H1 (cell line): Measurements from ENCODE around the gene LRBA. TPM values are rescaled to one million over a fixed set of nuclear protein-coding genes. Genes with fewer than 3 reads are reported as not detected.

ENCODE experiments used
- CTCF ChIA-PET: fragments of 300-600 bp; sonication (Branson Sonifier 250); formaldehyde crosslinking; loops from one replicate; lab custom pipeline; 2021; ENCODE audit not compliant: partially characterized antibody; lab: Charles Lee
- POLR2A ChIA-PET: fragments of 300-600 bp; sonication (Branson Sonifier 250); formaldehyde crosslinking; loops from one replicate; lab custom pipeline; 2021; ENCODE audit warnings: inconsistent platforms; ENCODE audit not compliant: partially characterized antibody; lab: Charles Lee
- DNase-seq, 2 experiments: peaks; one replicate each; pipeline versions ENCODE4 v3.0.0 to v3.0.0-alpha.2; 2010 to 2022; ENCODE audit warnings: low spot score in 2 of 2, low read depth in 1 of 2, mixed read lengths in 1 of 2
- FAIRE-seq: peaks from 2 replicates; lab custom pipeline; 2011; peaks lifted over from hg19 to GRCh38; lab: Jason Lieb, UNC
- H2AFZ ChIP-seq: 2 replicates; pipeline ENCODE4 v1.8.1; 2012; ENCODE audit warnings: low read length, inconsistent platforms
- H2AK5ac ChIP-seq: 2 replicates; pipeline ENCODE4 v1.6.1; 2013; ENCODE audit warnings: low read depth, low read length
- H2BK120ac ChIP-seq: replicated peaks from 2 replicates; pipeline ENCODE3; 2013; ENCODE audit warnings: low read depth, low read length, inconsistent platforms
- H2BK12ac ChIP-seq: 2 replicates; pipeline ENCODE4 v1.6.1; 2013; ENCODE audit warnings: low read depth, low read length
- H2BK15ac ChIP-seq: 2 replicates; pipeline ENCODE4 v1.6.1; 2013; ENCODE audit warnings: low read length
- H2BK20ac ChIP-seq: 2 replicates; pipeline ENCODE4 v1.6.1; 2013; ENCODE audit warnings: low read length
- H2BK5ac ChIP-seq: 2 replicates; pipeline ENCODE4 v1.6.1; 2013; ENCODE audit warnings: low read depth, low read length
- H3K14ac ChIP-seq: 2 replicates; pipeline ENCODE4 v1.6.1; 2013; ENCODE audit warnings: inconsistent platforms; ENCODE audit not compliant: insufficient read length
- H3K18ac ChIP-seq: 2 replicates; pipeline ENCODE4 v1.6.1; 2013; ENCODE audit warnings: low read length; ENCODE audit errors: extremely low read depth
- H3K23ac ChIP-seq: 2 replicates; pipeline ENCODE4 v1.6.1; 2013; ENCODE audit warnings: inconsistent platforms; ENCODE audit not compliant: insufficient read length
- H3K23me2 ChIP-seq: 2 replicates; pipeline ENCODE4 v1.6.1; 2013; ENCODE audit warnings: low read depth, low read length
- H3K27ac ChIP-seq: 2 replicates; pipeline ENCODE4 v1.6.1; 2011; ENCODE audit warnings: low read depth, low read length, inconsistent platforms
- H3K27me3 ChIP-seq, 4 experiments: replicated peaks in 1 of 4; 1 replicate in 1 of 4; 2 replicates in 3 of 4; pipeline versions ENCODE4 v1.6.1 to v1.8.1; 2011 to 2013; ENCODE audit warnings: low read length in 3 of 4, mild to moderate bottlenecking in 3 of 4, inconsistent platforms in 2 of 4, mixed read lengths in 2 of 4, moderate library complexity in 1 of 4; ENCODE audit not compliant: control insufficient read depth in 3 of 4, insufficient read depth in 3 of 4; ENCODE audit errors: extremely low read depth in 1 of 4
- H3K36me3 ChIP-seq, 4 experiments: 2 replicates each; pipeline versions ENCODE4 v1.6.1 to v1.8.1; 2011 to 2013; ENCODE audit warnings: mild to moderate bottlenecking in 4 of 4, low read length in 3 of 4, moderate library complexity in 2 of 4, control low read depth in 1 of 4, inconsistent platforms in 1 of 4; ENCODE audit not compliant: insufficient read depth in 4 of 4, control insufficient read depth in 2 of 4
- H3K4ac ChIP-seq: replicated peaks from 2 replicates; pipeline ENCODE3; 2013; ENCODE audit warnings: low read length, low read depth, mixed read lengths, inconsistent platforms; ENCODE audit not compliant: insufficient read length
- H3K4me1 ChIP-seq, 4 experiments: replicated peaks in 1 of 4; 1 replicate in 1 of 4; 2 replicates in 3 of 4; pipeline versions ENCODE4 v1.6.1 to v1.8.1; 2011 to 2013; ENCODE audit warnings: low read length in 3 of 4, inconsistent platforms in 2 of 4, mixed read lengths in 1 of 4; ENCODE audit not compliant: insufficient read depth in 4 of 4, control insufficient read depth in 3 of 4
- H3K4me2 ChIP-seq, 2 experiments: 2 replicates each; pipeline versions ENCODE4 v1.6.1 to v1.8.1; 2011 to 2013; ENCODE audit warnings: low read depth in 2 of 2, low read length in 2 of 2, control low read depth in 1 of 2, inconsistent platforms in 1 of 2, mild to moderate bottlenecking in 1 of 2; ENCODE audit not compliant: insufficient read depth in 1 of 2
- H3K4me3 ChIP-seq, 4 experiments: fragments of 200-600, 300-600 bp in 1 of 4; sonication (generic), shearing (Covaris generic), sonication (Bioruptor Twin) in 1 of 4; 2 replicates each; pipeline versions ENCODE4 v1.5.1 to v1.8.1; 2011 to 2016; ENCODE audit warnings: low read length in 4 of 4, low read depth in 3 of 4, control low read depth in 2 of 4, inconsistent platforms in 2 of 4, mild to moderate bottlenecking in 2 of 4, mixed read lengths in 1 of 4, moderate library complexity in 1 of 4; ENCODE audit not compliant: insufficient read depth in 2 of 4; ENCODE audit errors: extremely low read depth in 1 of 4
- H3K56ac ChIP-seq: replicated peaks from 2 replicates; pipeline ENCODE3; 2013; ENCODE audit warnings: low read depth, mild to moderate bottlenecking, mixed read lengths, low read length, inconsistent platforms; ENCODE audit not compliant: insufficient read length
- H3K79me1 ChIP-seq: 2 replicates; pipeline ENCODE4 v1.6.1; 2013; ENCODE audit warnings: low read depth, low read length, control low read depth
- H3K79me2 ChIP-seq, 2 experiments: 2 replicates each; pipeline versions ENCODE4 v1.6.1 to v1.8.1; 2012 to 2013; ENCODE audit warnings: low read length in 2 of 2, mild to moderate bottlenecking in 2 of 2, inconsistent platforms in 1 of 2; ENCODE audit not compliant: insufficient read depth in 2 of 2, control insufficient read depth in 1 of 2
- H3K9ac ChIP-seq, 4 experiments: replicated peaks in 1 of 4; 1 replicate in 1 of 4; 2 replicates in 3 of 4; pipeline versions ENCODE4 v1.6.1 to v1.8.1; 2011 to 2013; ENCODE audit warnings: low read depth in 3 of 4, low read length in 3 of 4, control low read depth in 2 of 4, mild to moderate bottlenecking in 2 of 4, moderate library complexity in 2 of 4, inconsistent platforms in 1 of 4; ENCODE audit errors: extremely low read depth in 1 of 4
- H3K9me3 ChIP-seq, 2 experiments: 2 replicates each; pipeline versions ENCODE4 v1.6.1 to v1.8.1; 2012 to 2013; ENCODE audit warnings: mild to moderate bottlenecking in 2 of 2, moderate library complexity in 2 of 2, control low read depth in 1 of 2, inconsistent platforms in 1 of 2, low read depth in 1 of 2, low read length in 1 of 2, mixed read lengths in 1 of 2; ENCODE audit not compliant: insufficient read depth in 2 of 2
- H4K20me1 ChIP-seq, 2 experiments: replicated peaks in 1 of 2; 2 replicates each; pipeline versions ENCODE3 to v1.8.1; 2011 to 2013; ENCODE audit warnings: inconsistent platforms in 2 of 2, low read length in 2 of 2, mild to moderate bottlenecking in 1 of 2; ENCODE audit not compliant: insufficient read depth in 2 of 2, control insufficient read depth in 1 of 2
- H4K5ac ChIP-seq: 2 replicates; pipeline ENCODE4 v1.6.1; 2013; ENCODE audit warnings: low read length, low read depth, mixed read lengths, inconsistent platforms; ENCODE audit not compliant: insufficient read length
- H4K8ac ChIP-seq: 2 replicates; pipeline ENCODE4 v1.8.0; 2013; ENCODE audit warnings: mild to moderate bottlenecking, moderate library complexity, low read length, inconsistent platforms; ENCODE audit not compliant: insufficient read depth; ENCODE audit errors: extremely low read depth
- H4K91ac ChIP-seq: replicated peaks from 2 replicates; pipeline ENCODE3; 2013; ENCODE audit warnings: low read length, mixed read lengths, inconsistent platforms; ENCODE audit not compliant: insufficient read length
- HDAC2 ChIP-seq, 2 experiments: fragments of 300-600 bp in 1 of 2; sonication (generic) in 1 of 2; IDR thresholded peaks; 2 replicates each; pipeline ENCODE4 v1.6.1; 2011 to 2012; ENCODE audit warnings: low read depth in 2 of 2, low read length in 2 of 2, mild to moderate bottlenecking in 2 of 2, moderate library complexity in 2 of 2, borderline replicate concordance in 1 of 2, inconsistent platforms in 1 of 2
- KDM4A ChIP-seq: IDR thresholded peaks from one replicate; pipeline ENCODE4 v1.7.1; 2012; ENCODE audit warnings: low read depth, mild to moderate bottlenecking, moderate library complexity, low read length, inconsistent platforms; ENCODE audit not compliant: severe bottlenecking
- MAFK ChIP-seq: IDR thresholded peaks from 2 replicates; pipeline ENCODE4 v1.6.1; 2012; ENCODE audit warnings: low read depth, mild to moderate bottlenecking, improper control_type of control experiment, low read length
- MAX ChIP-seq: IDR thresholded peaks from 2 replicates; pipeline ENCODE4 v1.6.1; 2012; ENCODE audit warnings: inconsistent platforms
- PHF8 ChIP-seq: fragments of 200-600 bp; sonication (generic); conservative IDR thresholded peaks from 2 replicates; pipeline ENCODE4 v1.7.1; 2012; ENCODE audit warnings: low read depth, mild to moderate bottlenecking, inconsistent platforms, low read length, moderate library complexity
- RFX5 ChIP-seq: IDR thresholded peaks from 2 replicates; pipeline ENCODE4 v1.6.1; 2011; ENCODE audit warnings: low read depth, low read length, improper control_type of control experiment, borderline replicate concordance
- SIRT6 ChIP-seq: IDR thresholded peaks from one replicate; pipeline ENCODE4 v1.7.1; 2012; ENCODE audit warnings: low read length, inconsistent platforms
- SP1 ChIP-seq: IDR thresholded peaks from 2 replicates; pipeline ENCODE4 v1.6.1; 2011; ENCODE audit warnings: low read depth, low read length
- SP4 ChIP-seq: IDR thresholded peaks from 2 replicates; pipeline ENCODE4 v1.6.1; 2012; ENCODE audit warnings: low read length, inconsistent platforms
- SUZ12 ChIP-seq: fragments of 200-600 bp; sonication (generic); IDR thresholded peaks from 2 replicates; pipeline ENCODE4 v1.6.1; 2012; ENCODE audit warnings: mild to moderate bottlenecking, inconsistent platforms, low read length, moderate library complexity, mixed read lengths
- TBP ChIP-seq: IDR thresholded peaks from 2 replicates; pipeline ENCODE4 v1.6.1; 2011; ENCODE audit warnings: low read depth, low read length, improper control_type of control experiment
- TEAD4 ChIP-seq: IDR thresholded peaks from 2 replicates; pipeline ENCODE4 v1.6.1; 2012; ENCODE audit warnings: low read depth, low read length, inconsistent platforms, mixed read lengths
- WGBS, 2 experiments: shearing (Covaris generic) in 1 of 2; methylation state at CpG; one replicate each; pipeline versions ENCODE4 v1.1.6 to v1.1.7; 2013 to 2015; ENCODE audit warnings: low lambda C conversion rate in 2 of 2, mixed read lengths in 2 of 2, inconsistent platforms in 1 of 2, low coverage in 1 of 2, missing lambda C conversion rate in 1 of 2; ENCODE audit not compliant: insufficient replicate concordance in 2 of 2, insufficient coverage in 1 of 2, insufficient read length in 1 of 2; ENCODE audit errors: extremely low coverage in 1 of 2, missing lambda C conversion rate in 1 of 2; 5-methylcytosine and 5-hydroxymethylcytosine counted together
- polyA plus RNA-seq, 7 experiments: library from polyadenylated mRNA; depleted of rRNA in 3 of 7; stranded (reverse) in 5 of 7; unstranded in 2 of 7; fragments of >200 nt in 5 of 7; fragments of 200-250 nt in 2 of 7; gene quantifications; 1 replicate in 5 of 7; 2 replicates in 1 of 7; 4 replicates in 1 of 7; pipeline versions ENCODE4 v1.2.1 to v1.2.3, GENCODE V29; 2011 to 2013; ENCODE audit warnings: missing spikeins in 2 of 7, mixed read lengths in 2 of 7
- total RNA-seq: library from RNA; stranded (reverse); fragmentation: NEBNext Ultra II Directional; extraction: Animal tissue kit (Norgen Biotek cat#: 25700); gene quantifications from 2 replicates; pipeline ENCODE4 v1.2.1, GENCODE V29; 2021

LRBA gene
- total and polyA plus RNA-seq, 2 of the 8 experiments (the other 6 are each of a cell fraction or from before 2014, with no cell fraction given), result 54.6 to 83.2 TPM

- no peak for FAIRE-seq
- TF ChIP-seq MAFK, result no peak
- no peak for TF ChIP-seq MAX
- TF ChIP-seq HDAC2 (IDR thresholded peaks at IDR 0.05; ENCODE audit: borderline replicate concordance in 1 of 2, low read depth in 2 of 2, low read length in 2 of 2), result no peak
- no peak for TF ChIP-seq TEAD4
- no peak for TF ChIP-seq RFX5
- no peak for TF ChIP-seq SIRT6
- no peak for TF ChIP-seq SP4
- TF ChIP-seq TBP, result no peak
- no peak for TF ChIP-seq SP1
- TF ChIP-seq SUZ12, result no peak
- no peak for TF ChIP-seq PHF8
- no peak for TF ChIP-seq KDM4A
Observed at GRCh38 chr4:150280975-150281374, 734.1 kb downstream of the LRBA start.

More at GRCh38 chr4:150280975-150281374, 734.1 kb downstream of the LRBA start:
- no peak overlapping the region for H2BK20ac ChIP-seq
- no peak overlapping the region for H2BK15ac ChIP-seq
- no peak overlapping the region for H2AFZ ChIP-seq
- H3K4me1 ChIP-seq, result no peaks in the 10 kb centered on the region
- H3K9me3 ChIP-seq, result no peaks in the 10 kb centered on the region
- H3K79me1 ChIP-seq, result no peaks in the 10 kb centered on the region; the same call in 1 of the 2 replicates
- H3K36me3 ChIP-seq, result peaks cover 0 to 9% (median 2%) of the 10 kb centered on the region in 4 experiments; a peak in 2 of 8 replicates
- no peak overlapping the region for H2AK5ac ChIP-seq
- no peaks in the 10 kb centered on the region for H4K20me1 ChIP-seq
- H3K9ac ChIP-seq, result no peak overlapping the region
- POLR2A ChIA-PET, result interaction anchor here (0.7 kb wide), 1 partner anchor 274 kb away, joined by 3 read pairs; no protein-coding TSS in a partner anchor
- H3K4me2 ChIP-seq, result no peak overlapping the region
- H2BK120ac ChIP-seq, result no peak overlapping the region
- no peak overlapping the region for H3K23ac ChIP-seq
- H2BK5ac ChIP-seq, result no peak overlapping the region
- H3K18ac ChIP-seq, result no peak overlapping the region
- no peak overlapping the region for H3K4me3 ChIP-seq
- H3K27me3 ChIP-seq, result no peaks in the 10 kb centered on the region
- H3K79me2 ChIP-seq, result no peaks in the 10 kb centered on the region
- WGBS, 2 experiments, result 89% methylated on average over 8 of the region's 8 CpGs; no CpG with 5 or more reads in 1 of the 2 experiments
- no peak overlapping the region for H3K27ac ChIP-seq
- no peak for DNase-seq
- no peak overlapping the region for H3K56ac ChIP-seq
- no peak overlapping the region for H3K14ac ChIP-seq
- H4K8ac ChIP-seq, result no peak overlapping the region
- no peaks in the 10 kb centered on the region for H3K23me2 ChIP-seq
- H4K91ac ChIP-seq, result no peak overlapping the region
- CTCF ChIA-PET, result interaction anchor here (1.0 kb wide), 1 partner anchor 61 kb away, joined by 3 read pairs; no protein-coding TSS in a partner anchor
- no peak overlapping the region for H2BK12ac ChIP-seq
- no peak overlapping the region for H3K4ac ChIP-seq
- H4K5ac ChIP-seq, result no peak overlapping the region
